Measurements from ENCODE around the gene HMCN2.
"Not testable (repeated sequence)": the region's sequence is repeated elsewhere in the genome, so short reads cannot be mapped to it uniquely, and the experiment has no call there.

HMCN2 gene

DNA sequence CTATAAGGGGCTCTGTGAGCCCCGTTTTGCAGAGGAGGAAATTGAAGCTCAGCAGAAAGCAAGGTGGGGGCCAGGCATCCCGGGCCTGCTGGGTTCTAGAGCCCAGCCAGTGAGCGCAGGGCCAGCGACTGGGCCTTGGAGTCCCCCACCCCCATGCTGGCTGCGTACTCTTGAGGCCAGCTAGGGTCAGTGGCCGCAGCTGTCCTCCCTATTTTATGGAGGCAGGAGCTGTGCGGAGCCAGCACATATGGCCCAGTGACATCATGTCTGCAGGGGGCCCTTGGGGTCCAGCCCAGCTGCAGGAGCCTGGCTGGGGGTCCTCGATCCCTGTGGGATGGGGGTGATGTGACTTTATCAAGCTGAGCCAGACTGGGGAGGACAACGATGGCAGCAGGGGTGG lies 71.3 kb downstream of the HMCN2 start:
- Histone ChIP-seq H3K27me3 (ENCODE audit: insufficient read depth, low read depth) (peaks cover 58% of the 10 kb centered on the region), H3K4me3 (IDR thresholded peaks at IDR 0.05; ENCODE audit: insufficient read depth, low read depth, low read length) (no peak overlapping the region)
- TF ChIP-seq CTCF (conservative IDR thresholded peaks at IDR 0.05; ENCODE audit: low read depth, low read length): no peak

GRCh38 chr9:130337318-130337717 lies 71.8 kb downstream of the HMCN2 start:
- H4K20me1 ChIP-seq (ENCODE audit: insufficient read depth): no peaks in the 10 kb centered on the region
- H3K27ac ChIP-seq: no peak overlapping the region
- H3K79me2 ChIP-seq (ENCODE audit: insufficient read depth, low read depth): no peaks in the 10 kb centered on the region
- no peaks in the 10 kb centered on the region for H3K36me3 ChIP-seq (ENCODE audit: insufficient read depth)
- peaks cover 58% of the 10 kb centered on the region for H3K27me3 ChIP-seq (ENCODE audit: insufficient read depth, low read depth)
- TF ChIP-seq CTCF (conservative IDR thresholded peaks at IDR 0.05; ENCODE audit: low read depth, low read length): no peak
- H3K9ac ChIP-seq: no peak overlapping the region
- H3K4me3 ChIP-seq (IDR thresholded peaks at IDR 0.05; ENCODE audit: insufficient read depth, low read depth, low read length): no peak overlapping the region
- H3K4me2 ChIP-seq: no peak overlapping the region
- H3K4me1 ChIP-seq (ENCODE audit: low read depth, poor library complexity, severe bottlenecking): no peaks in the 10 kb centered on the region
- H2AFZ ChIP-seq (ENCODE audit: low read depth): no peak overlapping the region

More for the DNA sequence above, 71.3 kb downstream of the HMCN2 start:
- no peaks in the 10 kb centered on the region for H3K79me2 ChIP-seq (ENCODE audit: insufficient read depth, low read depth)
- no peaks in the 10 kb centered on the region for H4K20me1 ChIP-seq (ENCODE audit: insufficient read depth)
- no peak overlapping the region for H3K9ac ChIP-seq
- H3K27ac ChIP-seq: no peak overlapping the region
- H2AFZ ChIP-seq (ENCODE audit: low read depth): no peak overlapping the region
- no peaks in the 10 kb centered on the region for H3K4me1 ChIP-seq (ENCODE audit: low read depth, poor library complexity, severe bottlenecking)
- H3K4me2 ChIP-seq: no peak overlapping the region
- no peaks in the 10 kb centered on the region for H3K36me3 ChIP-seq (ENCODE audit: insufficient read depth)

GRCh38 chr9:130337784-130338380 lies 72.3 kb downstream of the HMCN2 start:
- Histone ChIP-seq H4K20me1 (ENCODE audit: insufficient read depth) (no peaks in the 10 kb centered on the region), H3K4me3 (IDR thresholded peaks at IDR 0.05; ENCODE audit: insufficient read depth, low read depth, low read length) (no peak overlapping the region), H3K4me2 (no peak overlapping the region), H3K79me2 (ENCODE audit: insufficient read depth, low read depth) (no peaks in the 10 kb centered on the region), H3K36me3 (ENCODE audit: insufficient read depth) (no peaks in the 10 kb centered on the region), H2AFZ (ENCODE audit: low read depth) (no peak overlapping the region), H3K27ac (no peak overlapping the region), H3K9ac (no peak overlapping the region), H3K4me1 (ENCODE audit: low read depth, poor library complexity, severe bottlenecking) (no peaks in the 10 kb centered on the region), H3K27me3 (ENCODE audit: insufficient read depth, low read depth) (peaks cover 55% of the 10 kb centered on the region)
- no peak for TF ChIP-seq CTCF (conservative IDR thresholded peaks at IDR 0.05; ENCODE audit: low read depth, low read length)

GRCh38 chr9:130338891-130339290 lies 73.3 kb downstream of the HMCN2 start:
- H3K9ac ChIP-seq; H3K4me3 ChIP-seq (IDR thresholded peaks at IDR 0.05; ENCODE audit: insufficient read depth, low read depth, low read length); H3K27ac ChIP-seq: not testable (repeated sequence)

GRCh38 chr9:130339306-130339705 lies 73.7 kb downstream of the HMCN2 start:
- Histone ChIP-seq H3K79me2 (ENCODE audit: insufficient read depth, low read depth) (no peaks in the 10 kb centered on the region), H4K20me1 (ENCODE audit: insufficient read depth) (no peaks in the 10 kb centered on the region), H3K4me2 (no peak overlapping the region), H3K36me3 (ENCODE audit: insufficient read depth) (no peaks in the 10 kb centered on the region), H3K27me3 (ENCODE audit: insufficient read depth, low read depth) (peaks cover 41% of the 10 kb centered on the region), H3K4me3 (IDR thresholded peaks at IDR 0.05; ENCODE audit: insufficient read depth, low read depth, low read length) (no peak overlapping the region), H3K9ac (no peak overlapping the region), H3K4me1 (ENCODE audit: low read depth, poor library complexity, severe bottlenecking) (no peaks in the 10 kb centered on the region), H2AFZ (ENCODE audit: low read depth) (no peak overlapping the region), H3K27ac (no peak overlapping the region)
- no peak for TF ChIP-seq CTCF (conservative IDR thresholded peaks at IDR 0.05; ENCODE audit: low read depth, low read length)

More at GRCh38 chr9:130338891-130339290, 73.3 kb downstream of the HMCN2 start:
- H4K20me1 ChIP-seq (ENCODE audit: insufficient read depth); H3K79me2 ChIP-seq (ENCODE audit: insufficient read depth, low read depth); H3K4me1 ChIP-seq (ENCODE audit: low read depth, poor library complexity, severe bottlenecking); H2AFZ ChIP-seq (ENCODE audit: low read depth); H3K4me2 ChIP-seq; H3K36me3 ChIP-seq (ENCODE audit: insufficient read depth): not testable (repeated sequence)
- peaks cover 44% of the 10 kb centered on the region for H3K27me3 ChIP-seq (ENCODE audit: insufficient read depth, low read depth)
